ENCODE measurements around the gene PRICKLE2. TPM values are rescaled to one million over a fixed set of nuclear protein-coding genes. Genes with fewer than 3 reads are reported as not detected.
"Not testable (repeated sequence)": the region's sequence is repeated elsewhere in the genome, so short reads cannot be mapped to it uniquely, and the experiment has no call there.

The PRICKLE2 gene
- total RNA-seq, 1 experiment from 2014 or later: 1.9 TPM

GRCh38 chr3:64093825-64094712, 131.2 kb downstream of the PRICKLE2 start:
- H3K4me3 Mint-ChIP-seq (ENCODE audit: low read depth, unreplicated experiment): no peak overlapping the region
- no peak overlapping the region for H3K27ac Mint-ChIP-seq (ENCODE audit: unreplicated experiment)
- BruUV-seq (replicated peaks): no TSS peak
- no peaks in the 10 kb centered on the region for H3K4me1 Mint-ChIP-seq (ENCODE audit: low read depth, unreplicated experiment)
- DNase-seq: no peak
- H3K36me3 Mint-ChIP-seq (ENCODE audit: insufficient read depth, unreplicated experiment): no peaks in the 10 kb centered on the region
- TF ChIP-seq CTCF (IDR thresholded peaks at IDR 0.05; ENCODE audit: unreplicated experiment): no peak
- no peaks in the 10 kb centered on the region for H3K9me3 Mint-ChIP-seq (ENCODE audit: low read depth, unreplicated experiment)
- intact Hi-C loops (cut with micrococcal nuclease; ENCODE audit: unreplicated experiment): no loop called here
- CTCF ChIA-PET: interaction anchor here (1.0 kb wide), 1 partner anchor 11 kb away, joined by 3 read pairs; no protein-coding TSS in a partner anchor
- H3K27me3 Mint-ChIP-seq (ENCODE audit: unreplicated experiment): no peaks in the 10 kb centered on the region

- H3K9me3 Mint-ChIP-seq (ENCODE audit: low read depth, unreplicated experiment): no peaks in the 10 kb centered on the region
- no peaks in the 10 kb centered on the region for H3K27me3 Mint-ChIP-seq (ENCODE audit: unreplicated experiment)
- H3K36me3 Mint-ChIP-seq (ENCODE audit: insufficient read depth, unreplicated experiment): no peaks in the 10 kb centered on the region
- no TSS peak for BruUV-seq (replicated peaks)
- intact Hi-C loops (cut with micrococcal nuclease; ENCODE audit: unreplicated experiment): no loop called here
- DNase-seq: no peak
- no peak overlapping the region for H3K27ac Mint-ChIP-seq (ENCODE audit: unreplicated experiment)
- H3K4me3 Mint-ChIP-seq (ENCODE audit: low read depth, unreplicated experiment): no peak overlapping the region
- CTCF ChIA-PET: no interaction called here
- TF ChIP-seq CTCF (IDR thresholded peaks at IDR 0.05; ENCODE audit: unreplicated experiment): no peak
- no peaks in the 10 kb centered on the region for H3K4me1 Mint-ChIP-seq (ENCODE audit: low read depth, unreplicated experiment)
These were observed 132.1 kb downstream of the PRICKLE2 start for GRCh38 chr3:64093211-64093610.

- BruUV-seq (replicated peaks): no TSS peak
- intact Hi-C loops (cut with micrococcal nuclease; ENCODE audit: unreplicated experiment): no loop called here
- no peaks in the 10 kb centered on the region for H3K9me3 Mint-ChIP-seq (ENCODE audit: low read depth, unreplicated experiment)
- no peak overlapping the region for H3K4me3 Mint-ChIP-seq (ENCODE audit: low read depth, unreplicated experiment)
- H3K27me3 Mint-ChIP-seq (ENCODE audit: unreplicated experiment): no peaks in the 10 kb centered on the region
- no peak overlapping the region for H3K27ac Mint-ChIP-seq (ENCODE audit: unreplicated experiment)
- H3K4me1 Mint-ChIP-seq (ENCODE audit: low read depth, unreplicated experiment): no peaks in the 10 kb centered on the region
- no peaks in the 10 kb centered on the region for H3K36me3 Mint-ChIP-seq (ENCODE audit: insufficient read depth, unreplicated experiment)
- no peak for TF ChIP-seq CTCF (IDR thresholded peaks at IDR 0.05; ENCODE audit: unreplicated experiment)
- no peak for DNase-seq
- CTCF ChIA-PET: no interaction called here
These were observed 133.8 kb downstream of the PRICKLE2 start for GRCh38 chr3:64091501-64091900.

GRCh38 chr3:64089386-64089785, 135.9 kb downstream of the PRICKLE2 start:
- BruUV-seq (replicated peaks); H3K27ac Mint-ChIP-seq (ENCODE audit: unreplicated experiment); DNase-seq; H3K36me3 Mint-ChIP-seq (ENCODE audit: insufficient read depth, unreplicated experiment); H3K9me3 Mint-ChIP-seq (ENCODE audit: low read depth, unreplicated experiment); intact Hi-C loops (cut with micrococcal nuclease; ENCODE audit: unreplicated experiment); H3K4me1 Mint-ChIP-seq (ENCODE audit: low read depth, unreplicated experiment); H3K4me3 Mint-ChIP-seq (ENCODE audit: low read depth, unreplicated experiment); H3K27me3 Mint-ChIP-seq (ENCODE audit: unreplicated experiment): not testable (repeated sequence)
- CTCF ChIA-PET: interaction anchor here (0.7 kb wide), 1 partner anchor 201 kb away, joined by 5 read pairs; no protein-coding TSS in a partner anchor

Measured in Calu3 (cell line).